NK-92 (cell line): Measurements from ENCODE around the gene USH2A.
"Not testable (repeated sequence)": the region's sequence is repeated elsewhere in the genome, so short reads cannot be mapped to it uniquely, and the experiment has no call there.

ENCODE experiments used
- DNase-seq: peaks from one replicate; lab custom pipeline; 2025; ENCODE audit not compliant: unreplicated experiment; lab: John Stamatoyannopoulos, UW

USH2A gene

GRCh38 chr1:216416488-216416887 is 6.8 kb downstream of the USH2A start:
- no peak for DNase-seq

- no peak for DNase-seq
Observed at GRCh38 chr1:216410026-216410425, 13.2 kb downstream of the USH2A start.

- DNase-seq = no peak
Observed at GRCh38 chr1:216390956-216391355, 32.3 kb downstream of the USH2A start.

- DNase-seq = no peak
Observed at GRCh38 chr1:216389774-216390173, 33.5 kb downstream of the USH2A start.

GRCh38 chr1:216388558-216388957 is 34.7 kb downstream of the USH2A start:
- DNase-seq = no peak

- no peak for DNase-seq
Observed at GRCh38 chr1:216387782-216388181, 35.5 kb downstream of the USH2A start.

GRCh38 chr1:216379441-216379840 is 43.8 kb downstream of the USH2A start:
- no peak for DNase-seq

GRCh38 chr1:216368249-216368648 is 55.0 kb downstream of the USH2A start:
- DNase-seq = no peak

- no peak for DNase-seq
Observed at GRCh38 chr1:216366979-216367378, 56.3 kb downstream of the USH2A start.

- no peak for DNase-seq
Observed at GRCh38 chr1:216356945-216357344, 66.3 kb downstream of the USH2A start.

GRCh38 chr1:216350186-216350585 is 73.1 kb downstream of the USH2A start:
- DNase-seq = no peak

GRCh38 chr1:216346526-216346925 is 76.7 kb downstream of the USH2A start:
- DNase-seq = no peak

GRCh38 chr1:216340542-216340941 is 82.7 kb downstream of the USH2A start:
- not testable (repeated sequence) for DNase-seq

- DNase-seq = no peak
Observed at GRCh38 chr1:216332462-216332861, 90.8 kb downstream of the USH2A start.

- DNase-seq = no peak
Observed at GRCh38 chr1:216332003-216332402, 91.2 kb downstream of the USH2A start.

GRCh38 chr1:216331211-216331610 is 92.0 kb downstream of the USH2A start:
- no peak for DNase-seq

- no peak for DNase-seq
Observed at GRCh38 chr1:216330262-216330661, 93.0 kb downstream of the USH2A start.

GRCh38 chr1:216325946-216326345 is 97.3 kb downstream of the USH2A start:
- no peak for DNase-seq

- DNase-seq = no peak
Observed at GRCh38 chr1:216325336-216325735, 97.9 kb downstream of the USH2A start.

GRCh38 chr1:216323344-216323743 is 99.9 kb downstream of the USH2A start:
- no peak for DNase-seq

- DNase-seq = no peak
Observed at GRCh38 chr1:216314379-216315095, 108.7 kb downstream of the USH2A start.

GRCh38 chr1:216310776-216311175 is 112.5 kb downstream of the USH2A start:
- no peak for DNase-seq

GRCh38 chr1:216306830-216307229 is 116.4 kb downstream of the USH2A start:
- no peak for DNase-seq
